Stimulated activated CD4-positive, alpha-beta T cell treated with anti-CD3 and anti-CD28 coated beads, Interleukin-2, amount 100 ng/mL, for 24 hours (primary cell): ENCODE results near the gene RPUSD4.

ENCODE experiments used
- DNase-seq, 2 donors: peaks; one replicate each; pipeline ENCODE4 v3.0.0-alpha.2; 2020

The RPUSD4 gene

DNA sequence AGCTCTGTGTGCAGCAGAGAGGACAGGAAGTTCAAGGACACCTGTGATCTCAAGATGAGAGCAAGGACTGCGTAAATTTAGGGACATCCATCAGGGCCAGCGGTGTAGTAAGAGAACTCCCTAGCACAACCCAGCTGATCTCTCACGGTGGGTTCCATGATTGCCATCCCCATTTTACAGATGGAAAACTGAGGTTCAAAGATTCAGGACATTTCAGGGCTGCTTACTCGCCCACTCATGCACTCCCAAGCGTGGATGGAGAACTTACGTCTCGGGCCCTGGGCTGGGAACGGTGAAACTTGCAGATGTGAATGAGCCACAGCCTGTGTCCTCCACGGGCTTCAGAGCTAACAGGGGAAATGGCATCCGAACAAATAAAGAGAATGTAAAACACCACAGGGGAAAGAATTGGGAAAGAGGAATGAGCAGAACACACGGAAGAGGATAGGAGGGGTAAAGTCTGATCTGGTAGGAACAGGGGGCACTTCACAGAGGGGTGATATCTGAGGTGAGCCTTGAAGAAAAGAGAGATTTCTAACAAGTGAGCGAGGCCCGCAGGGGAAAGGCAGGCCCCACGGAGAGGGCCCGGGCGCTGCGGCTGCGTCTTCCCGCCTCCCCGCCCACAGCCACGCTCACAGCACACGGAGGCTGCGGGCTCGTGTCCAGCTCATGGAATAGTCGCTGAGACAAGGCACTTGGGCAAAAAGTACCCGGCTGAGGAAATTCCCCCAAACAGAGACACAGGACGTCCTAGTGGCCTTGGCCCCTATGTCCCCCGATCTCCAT lies 55.9 kb downstream of the RPUSD4 start:
- DNase-seq = no peak

DNA sequence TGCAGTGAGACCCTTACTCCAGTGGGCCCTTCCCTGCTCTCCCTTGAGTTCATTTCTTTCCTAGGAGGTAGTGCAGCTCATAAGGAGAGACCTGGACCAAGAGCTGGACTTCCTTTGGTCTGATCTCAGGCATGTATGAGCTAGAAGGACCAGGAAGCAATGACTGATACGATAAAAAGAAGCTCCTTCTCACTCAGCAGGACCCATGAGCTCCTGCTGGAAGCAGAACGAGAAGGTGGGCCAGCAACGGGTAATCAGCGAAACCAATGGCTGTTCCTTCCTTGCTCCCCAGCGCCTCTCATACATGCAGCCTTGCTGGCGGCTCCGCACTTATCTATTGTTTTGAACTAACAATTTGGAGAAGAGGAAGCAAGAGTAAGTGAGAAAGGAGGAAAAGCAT lies 56.8 kb downstream of the RPUSD4 start:
- DNase-seq = no peak

DNA sequence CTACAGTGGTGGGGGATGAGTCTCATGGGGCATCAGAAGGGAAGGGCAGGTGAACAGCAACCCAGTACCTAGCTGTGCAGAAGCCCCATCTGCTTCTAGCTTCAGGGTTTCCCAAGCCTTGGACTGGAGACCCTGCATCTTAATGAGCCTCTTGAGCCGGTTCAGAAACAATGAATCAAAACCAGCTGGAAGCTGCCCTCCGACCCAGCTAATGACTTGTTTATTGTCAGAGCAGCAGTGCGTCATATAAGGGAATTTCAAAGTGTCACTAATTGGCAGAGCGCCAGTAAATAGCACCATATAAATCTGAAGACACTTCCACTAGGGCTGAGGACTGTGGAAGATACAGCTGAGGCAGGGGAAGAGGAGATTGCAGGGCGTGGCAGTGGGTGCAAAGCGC lies 57.5 kb downstream of the RPUSD4 start:
- DNase-seq = no peak

DNA sequence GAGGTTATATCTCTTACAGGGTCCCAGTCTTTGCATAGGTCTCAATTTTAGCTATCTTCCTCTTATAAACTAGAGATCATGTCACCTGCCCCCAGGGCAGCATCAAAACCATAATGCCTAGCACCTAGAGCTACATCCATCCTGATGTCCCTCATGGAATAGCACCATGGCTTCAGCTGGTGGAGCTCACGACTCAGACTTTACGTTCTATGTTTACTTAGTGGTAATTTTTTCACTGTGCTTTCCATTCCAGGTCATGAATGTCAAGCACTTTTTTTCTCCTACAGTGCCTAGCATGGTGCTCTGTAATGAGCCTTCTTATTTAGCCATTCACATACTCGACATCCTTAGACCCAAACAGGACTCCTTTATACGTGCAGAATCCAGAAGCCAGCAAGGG lies 58.4 kb downstream of the RPUSD4 start:
- no peak for DNase-seq

DNA sequence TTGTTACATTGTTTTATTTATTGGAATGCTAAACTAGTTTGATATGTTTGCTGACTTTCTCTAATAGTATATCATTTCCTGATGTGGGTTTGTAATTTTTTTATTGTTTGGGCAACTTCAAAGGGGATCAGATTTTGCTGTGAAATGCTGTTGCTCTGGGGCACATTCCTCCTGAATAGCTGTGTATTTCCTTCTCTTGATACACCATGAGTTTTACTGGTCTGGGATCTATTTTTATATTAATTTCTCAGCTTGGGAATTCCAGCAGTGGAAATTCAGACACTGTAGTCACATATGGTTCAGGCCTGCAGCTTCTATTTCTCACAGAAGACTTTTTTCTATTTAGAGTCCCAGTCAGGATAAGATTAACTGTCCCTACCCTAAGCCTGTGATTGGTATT lies 58.9 kb downstream of the RPUSD4 start:
- no peak for DNase-seq

DNA sequence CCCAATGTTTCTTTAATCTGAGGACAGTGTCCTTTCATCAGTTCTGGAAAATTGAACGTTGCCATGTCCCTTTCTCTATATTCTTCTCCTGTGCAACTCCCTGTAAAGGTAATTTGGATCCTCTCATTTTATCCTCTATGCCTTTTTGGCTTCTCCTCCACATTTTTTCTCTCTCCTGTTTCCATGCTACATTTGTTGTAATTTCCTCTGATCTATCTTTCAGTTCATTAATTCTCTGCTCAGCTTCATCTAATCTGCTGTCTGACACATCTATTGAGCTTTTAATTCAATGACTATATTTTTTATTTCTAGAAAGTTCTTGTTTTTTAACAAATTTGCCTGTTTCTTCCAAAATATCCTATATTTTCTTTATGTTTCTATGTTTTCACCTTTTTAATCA lies 59.3 kb downstream of the RPUSD4 start:
- no peak for DNase-seq
